Measurements from ENCODE around the gene FBLN2. TPM values are rescaled to one million over a fixed set of nuclear protein-coding genes. Genes with fewer than 3 reads are reported as not detected.

The FBLN2 gene
- polyA plus RNA-seq, 2 of the 4 experiments (the other 2 are of a cell fraction) = 1.1 to 2.7 TPM

DNA sequence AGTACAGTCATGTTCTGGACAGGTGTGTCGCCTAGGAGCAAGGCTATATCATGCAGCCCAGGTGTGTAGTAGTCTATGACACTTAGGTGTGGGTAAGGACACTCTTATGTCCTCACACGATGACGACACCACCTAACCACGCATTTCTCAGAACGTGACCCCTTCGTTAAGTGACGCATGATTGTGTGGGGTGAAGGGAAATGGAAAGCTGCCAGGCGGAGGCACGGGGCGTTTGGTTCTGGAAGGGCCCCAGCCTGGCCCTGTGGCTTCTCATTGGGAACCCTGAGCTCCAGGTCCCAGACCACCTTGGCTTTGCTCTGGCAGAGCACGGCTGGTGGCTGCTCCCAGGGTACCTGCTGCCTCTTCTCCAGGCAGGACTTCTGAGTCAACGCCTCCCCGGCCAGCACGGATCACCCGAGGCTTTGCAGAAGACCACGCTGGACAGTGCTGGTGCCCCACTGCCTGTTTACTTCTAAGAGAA lies 39.3 kb downstream of the FBLN2 start:
- ATAC-seq = no peak
- Histone ChIP-seq H3K4me1 (no peaks in the 10 kb centered on the region), H3K4me2 (no peak overlapping the region), H3K9me3 (no peaks in the 10 kb centered on the region), H3K27ac (no peak overlapping the region), H3K4me3 (no peak overlapping the region)
- no peak for DNase-seq (ENCODE audit: low read depth in 1 of 2, low spot score in 1 of 2)
- FAIRE-seq = no peak
- POLR2A ChIA-PET = no interaction called here
- CTCF ChIA-PET = interaction anchor here (1.2 to 1.5 kb wide), 3 partner anchors 30 to 88 kb away, joined by 3 to 4 read pairs (median 4); no protein-coding TSS in a partner anchor
- 84% methylated on average over 16 of the region's 16 CpGs for WGBS (ENCODE audit: missing lambda C conversion rate)
- TF ChIP-seq MAFK (IDR thresholded peaks at IDR 0.05; ENCODE audit: partially characterized antibody) (no peak), ZFP36 (IDR thresholded peaks at IDR 0.05; ENCODE audit: borderline replicate concordance, partially characterized antibody) (no peak), RARB (CRISPR knock-in tag; IDR thresholded peaks at IDR 0.05) (no peak), MAZ (IDR thresholded peaks at IDR 0.05; ENCODE audit: borderline replicate concordance, low read depth, low read length) (no peak), POLR2A (IDR thresholded peaks at IDR 0.05; ENCODE audit: low read length) (no peak), HOXA7 (CRISPR knock-in tag; IDR thresholded peaks at IDR 0.05) (no peak), RNF2 (IDR thresholded peaks at IDR 0.05; ENCODE audit: borderline replicate concordance, low read depth) (no peak), POLR2AphosphoS2 (conservative IDR thresholded peaks at IDR 0.05; ENCODE audit: low read length) (no peak), ZSCAN20 (CRISPR knock-in tag; IDR thresholded peaks at IDR 0.05) (no peak), RAD21 (conservative IDR thresholded peaks at IDR 0.05 in 1 of 2, IDR thresholded peaks at IDR 0.05 in 1 of 2) (no peak), CEBPB (IDR thresholded peaks at IDR 0.05) (no peak), HMGXB4 (CRISPR knock-in tag; IDR thresholded peaks at IDR 0.05; ENCODE audit: borderline replicate concordance) (no peak), SREBF2 (IDR thresholded peaks at IDR 0.05) (no peak), JUN (IDR thresholded peaks at IDR 0.05) (no peak), HDAC2 (IDR thresholded peaks at IDR 0.05) (no peak), HOXB5 (CRISPR knock-in tag; IDR thresholded peaks at IDR 0.05) (no peak)
- TF ChIP-seq, protein P1, sequence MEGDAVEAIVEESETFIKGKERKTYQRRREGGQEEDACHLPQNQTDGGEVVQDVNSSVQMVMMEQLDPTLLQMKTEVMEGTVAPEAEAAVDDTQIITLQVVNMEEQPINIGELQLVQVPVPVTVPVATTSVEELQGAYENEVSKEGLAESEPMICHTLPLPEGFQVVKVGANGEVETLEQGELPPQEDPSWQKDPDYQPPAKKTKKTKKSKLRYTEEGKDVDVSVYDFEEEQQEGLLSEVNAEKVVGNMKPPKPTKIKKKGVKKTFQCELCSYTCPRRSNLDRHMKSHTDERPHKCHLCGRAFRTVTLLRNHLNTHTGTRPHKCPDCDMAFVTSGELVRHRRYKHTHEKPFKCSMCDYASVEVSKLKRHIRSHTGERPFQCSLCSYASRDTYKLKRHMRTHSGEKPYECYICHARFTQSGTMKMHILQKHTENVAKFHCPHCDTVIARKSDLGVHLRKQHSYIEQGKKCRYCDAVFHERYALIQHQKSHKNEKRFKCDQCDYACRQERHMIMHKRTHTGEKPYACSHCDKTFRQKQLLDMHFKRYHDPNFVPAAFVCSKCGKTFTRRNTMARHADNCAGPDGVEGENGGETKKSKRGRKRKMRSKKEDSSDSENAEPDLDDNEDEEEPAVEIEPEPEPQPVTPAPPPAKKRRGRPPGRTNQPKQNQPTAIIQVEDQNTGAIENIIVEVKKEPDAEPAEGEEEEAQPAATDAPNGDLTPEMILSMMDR (IDR thresholded peaks at IDR 0.05) = no peak
- TF ChIP-seq, protein P2, sequence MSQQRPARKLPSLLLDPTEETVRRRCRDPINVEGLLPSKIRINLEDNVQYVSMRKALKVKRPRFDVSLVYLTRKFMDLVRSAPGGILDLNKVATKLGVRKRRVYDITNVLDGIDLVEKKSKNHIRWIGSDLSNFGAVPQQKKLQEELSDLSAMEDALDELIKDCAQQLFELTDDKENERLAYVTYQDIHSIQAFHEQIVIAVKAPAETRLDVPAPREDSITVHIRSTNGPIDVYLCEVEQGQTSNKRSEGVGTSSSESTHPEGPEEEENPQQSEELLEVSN (IDR thresholded peaks at IDR 0.05; ENCODE audit: borderline replicate concordance, low read depth) = no peak

- H3K27ac ChIP-seq = no peak overlapping the region
- ATAC-seq = no peak
- FAIRE-seq = no peak
- TF ChIP-seq SREBF2 (IDR thresholded peaks at IDR 0.05) (no peak), CEBPB (IDR thresholded peaks at IDR 0.05) (no peak), CHD2 (IDR thresholded peaks at IDR 0.05; ENCODE audit: low read length, partially characterized antibody) (no peak), NR3C1 (IDR thresholded peaks at IDR 0.05) (no peak), ZC3H11A (IDR thresholded peaks at IDR 0.05) (no peak), NFE2L2 (conservative IDR thresholded peaks at IDR 0.05; ENCODE audit: low read length) (no peak), HES2 (IDR thresholded peaks at IDR 0.05) (no peak), EHMT2 (IDR thresholded peaks at IDR 0.05; ENCODE audit: low read depth) (no peak), MYC (IDR thresholded peaks at IDR 0.05; ENCODE audit: borderline replicate concordance, low read length) (no peak), ZSCAN20 (CRISPR knock-in tag; IDR thresholded peaks at IDR 0.05) (no peak), GATA3 (IDR thresholded peaks at IDR 0.05; ENCODE audit: borderline replicate concordance) (no peak), PHF8 (IDR thresholded peaks at IDR 0.05; ENCODE audit: borderline replicate concordance, low read depth) (no peak)
- TF ChIP-seq, protein P3, sequence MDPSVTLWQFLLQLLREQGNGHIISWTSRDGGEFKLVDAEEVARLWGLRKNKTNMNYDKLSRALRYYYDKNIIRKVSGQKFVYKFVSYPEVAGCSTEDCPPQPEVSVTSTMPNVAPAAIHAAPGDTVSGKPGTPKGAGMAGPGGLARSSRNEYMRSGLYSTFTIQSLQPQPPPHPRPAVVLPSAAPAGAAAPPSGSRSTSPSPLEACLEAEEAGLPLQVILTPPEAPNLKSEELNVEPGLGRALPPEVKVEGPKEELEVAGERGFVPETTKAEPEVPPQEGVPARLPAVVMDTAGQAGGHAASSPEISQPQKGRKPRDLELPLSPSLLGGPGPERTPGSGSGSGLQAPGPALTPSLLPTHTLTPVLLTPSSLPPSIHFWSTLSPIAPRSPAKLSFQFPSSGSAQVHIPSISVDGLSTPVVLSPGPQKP (IDR thresholded peaks at IDR 0.05; ENCODE audit: low read depth, low read length) = no peak
- ChIA-PET POLR2A (no interaction called here), CTCF (interaction anchor here (1.0 to 1.5 kb wide), 2 partner anchors 89 to 93 kb away, joined by 3 to 6 read pairs; no protein-coding TSS in a partner anchor)
- H3K4me3 ChIP-seq = no peak overlapping the region
- DNase-seq (ENCODE audit: low read depth in 1 of 2, low spot score in 1 of 2) = no peak
- no peaks in the 10 kb centered on the region for H3K4me1 ChIP-seq
- H3K9me3 ChIP-seq = no peaks in the 10 kb centered on the region
- no peak overlapping the region for H3K4me2 ChIP-seq
- 76% methylated on average over 4 of the region's 4 CpGs for WGBS (ENCODE audit: missing lambda C conversion rate)
Measured at GRCh38 chr3:13588993-13589392, 40.1 kb downstream of the FBLN2 start.

Measured in A549 (cell line).